Measurements from ENCODE around the gene ESPL1. TPM values are rescaled to one million over a fixed set of nuclear protein-coding genes. Genes with fewer than 3 reads are reported as not detected.

The ESPL1 gene
- total RNA-seq, 1 experiment from 2014 or later: 61.4 TPM

GRCh38 chr12:53336181-53336681 is 68.1 kb downstream of the ESPL1 start, which contains the start of gene SP7:
SP7 (minus strand) TSS chr12:53336354; CDS start chr12:53335646, 708 bp downstream.
- no peak within 1 kb of the TSS for H3K27ac Mint-ChIP-seq
- H3K4me3 Mint-ChIP-seq: no peak within 1 kb of the TSS
- ChIA-PET POLR2A (interaction anchor here (0.5 to 1.7 kb wide), 2 partner anchors 9 to 55 kb away, joined by 6 read pairs; no protein-coding TSS in a partner anchor), CTCF (interaction anchor here (1.3 to 2.5 kb wide), 4 partner anchors 9 to 16 kb away, joined by 6 to 20 read pairs (median 18); partner anchors contain the start of gene AAAS)
- ATAC-seq (peak; percentile 21), DNase-seq (ENCODE audit: low spot score) (no peak)
- TF ChIP-seq ZNF219 (CRISPR knock-in tag; IDR thresholded peaks at IDR 0.05; ENCODE audit: borderline replicate concordance) (no peak), TEAD1 (CRISPR knock-in tag; IDR thresholded peaks at IDR 0.05) (no peak), NR2C2 (CRISPR knock-in tag; IDR thresholded peaks at IDR 0.05) (no peak), ZNF232 (CRISPR knock-in tag; IDR thresholded peaks at IDR 0.05) (no peak)
- TF ChIP-seq, protein P1, sequence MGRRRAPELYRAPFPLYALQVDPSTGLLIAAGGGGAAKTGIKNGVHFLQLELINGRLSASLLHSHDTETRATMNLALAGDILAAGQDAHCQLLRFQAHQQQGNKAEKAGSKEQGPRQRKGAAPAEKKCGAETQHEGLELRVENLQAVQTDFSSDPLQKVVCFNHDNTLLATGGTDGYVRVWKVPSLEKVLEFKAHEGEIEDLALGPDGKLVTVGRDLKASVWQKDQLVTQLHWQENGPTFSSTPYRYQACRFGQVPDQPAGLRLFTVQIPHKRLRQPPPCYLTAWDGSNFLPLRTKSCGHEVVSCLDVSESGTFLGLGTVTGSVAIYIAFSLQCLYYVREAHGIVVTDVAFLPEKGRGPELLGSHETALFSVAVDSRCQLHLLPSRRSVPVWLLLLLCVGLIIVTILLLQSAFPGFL (CRISPR knock-in tag; IDR thresholded peaks at IDR 0.05; ENCODE audit: borderline replicate concordance): no peak
- peaks cover 41% of the 10 kb centered on the region for H3K27me3 Mint-ChIP-seq (ENCODE audit: low read depth)
- no peaks in the 10 kb centered on the region for H3K36me3 Mint-ChIP-seq
- no peaks in the 10 kb centered on the region for H3K9me3 Mint-ChIP-seq
- H3K4me1 Mint-ChIP-seq: peaks cover 15% of the 10 kb centered on the region

DNA sequence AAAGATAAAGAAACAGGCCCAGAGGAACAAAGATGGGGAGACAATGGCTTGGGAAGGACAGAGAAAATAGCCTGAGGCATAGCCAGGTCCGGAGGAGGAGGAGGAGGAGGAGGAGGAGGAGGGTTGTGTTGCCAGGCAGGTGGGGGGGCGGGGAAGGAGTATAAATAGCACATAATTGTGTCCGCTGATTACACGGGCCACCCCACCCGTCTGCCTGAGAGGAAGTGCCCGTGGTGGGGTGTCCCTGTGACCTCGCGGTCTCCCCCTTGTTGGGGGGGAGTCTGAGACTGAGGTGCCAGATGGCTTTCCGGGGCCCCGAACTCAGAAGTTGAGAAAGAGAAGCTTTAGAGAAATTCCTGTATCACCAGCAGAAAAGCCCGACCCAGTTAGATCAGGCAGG is 69.9 kb downstream of the ESPL1 start:
- Mint-ChIP-seq H3K27ac (no peak overlapping the region), H3K27me3 (ENCODE audit: low read depth) (peaks cover 46% of the 10 kb centered on the region), H3K9me3 (no peaks in the 10 kb centered on the region), H3K4me3 (no peak overlapping the region), H3K4me1 (peaks cover 15% of the 10 kb centered on the region), H3K36me3 (no peaks in the 10 kb centered on the region)
- TF ChIP-seq EMX1 (CRISPR knock-in tag; IDR thresholded peaks at IDR 0.05): no peak
- no peak for DNase-seq (ENCODE audit: low spot score)
- no peak for ATAC-seq
- POLR2A ChIA-PET: no interaction called here
- CTCF ChIA-PET: interaction anchor here (1.2 to 1.4 kb wide), 2 partner anchors 17 kb away, joined by 5 to 6 read pairs; partner anchors contain the start of gene AAAS

DNA sequence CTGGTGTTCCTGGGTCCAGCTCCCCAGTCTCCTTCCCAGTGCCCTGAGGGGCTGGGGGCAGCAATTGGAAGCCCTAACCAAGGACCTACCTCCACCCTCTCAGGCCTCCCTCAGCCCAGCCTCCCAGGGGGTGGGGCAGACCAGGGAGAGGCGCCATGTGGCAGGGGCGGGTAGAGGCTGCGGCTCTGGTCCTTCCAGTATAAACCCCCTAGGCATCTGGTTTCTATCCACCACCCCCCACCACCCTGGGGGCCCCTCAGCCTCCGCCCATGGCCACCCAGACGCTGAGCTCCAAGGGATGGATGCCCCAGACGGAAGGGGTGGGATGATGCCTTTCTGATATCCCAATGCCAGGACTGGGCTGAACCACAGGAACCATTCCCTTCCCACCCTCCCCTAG is 70.8 kb downstream of the ESPL1 start:
- ATAC-seq (no peak), DNase-seq (ENCODE audit: low spot score) (no peak)
- no peak overlapping the region for H3K4me3 Mint-ChIP-seq
- ChIA-PET CTCF (interaction anchor here (0.6 to 1.4 kb wide), 3 partner anchors 9 to 18 kb away, joined by 3 to 5 read pairs (median 4); partner anchors contain the start of gene AAAS), POLR2A (interaction anchor here (0.6 kb wide), 1 partner anchor 82 kb away, joined by 4 read pairs; no protein-coding TSS in a partner anchor)
- no peaks in the 10 kb centered on the region for H3K9me3 Mint-ChIP-seq
- H3K27me3 Mint-ChIP-seq (ENCODE audit: low read depth): peaks cover 48% of the 10 kb centered on the region
- TF ChIP-seq, protein P2, sequence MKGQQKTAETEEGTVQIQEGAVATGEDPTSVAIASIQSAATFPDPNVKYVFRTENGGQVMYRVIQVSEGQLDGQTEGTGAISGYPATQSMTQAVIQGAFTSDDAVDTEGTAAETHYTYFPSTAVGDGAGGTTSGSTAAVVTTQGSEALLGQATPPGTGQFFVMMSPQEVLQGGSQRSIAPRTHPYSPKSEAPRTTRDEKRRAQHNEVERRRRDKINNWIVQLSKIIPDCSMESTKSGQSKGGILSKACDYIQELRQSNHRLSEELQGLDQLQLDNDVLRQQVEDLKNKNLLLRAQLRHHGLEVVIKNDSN (CRISPR knock-in tag; IDR thresholded peaks at IDR 0.05): no peak
- TF ChIP-seq ATF6 (CRISPR knock-in tag; IDR thresholded peaks at IDR 0.05) (no peak), SP1 (CRISPR knock-in tag; conservative IDR thresholded peaks at IDR 0.05) (no peak), HMGXB4 (CRISPR knock-in tag; IDR thresholded peaks at IDR 0.05) (no peak)
- no peak overlapping the region for H3K27ac Mint-ChIP-seq
- peaks cover 18% of the 10 kb centered on the region for H3K4me1 Mint-ChIP-seq
- H3K36me3 Mint-ChIP-seq: no peaks in the 10 kb centered on the region

DNA sequence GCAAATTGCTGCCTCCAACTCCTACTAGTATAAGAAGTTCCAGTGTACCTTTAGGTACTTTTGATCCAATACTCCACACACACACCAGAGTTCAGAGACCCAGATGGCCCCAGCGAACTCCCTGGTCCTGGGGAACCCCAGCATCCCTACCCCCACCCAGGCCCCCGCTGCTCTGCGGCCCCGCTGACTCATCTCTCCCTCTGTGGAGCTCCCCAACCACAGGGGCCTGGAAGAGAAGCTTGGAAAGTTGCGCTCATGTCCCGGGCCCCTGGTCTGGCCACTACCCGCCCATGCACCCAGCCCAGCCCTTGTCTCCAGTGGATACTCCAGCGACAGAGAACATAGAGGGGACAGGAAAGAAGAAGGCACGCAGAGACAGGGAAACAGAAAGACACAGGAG is 72.3 kb downstream of the ESPL1 start:
- H3K27me3 Mint-ChIP-seq (ENCODE audit: low read depth): peaks cover 52% of the 10 kb centered on the region

More for the DNA sequence above, 72.3 kb downstream of the ESPL1 start:
- POLR2A ChIA-PET: no interaction called here
- ATAC-seq (no peak), DNase-seq (ENCODE audit: low spot score) (no peak)
- Mint-ChIP-seq H3K27ac (no peak overlapping the region), H3K4me3 (no peak overlapping the region), H3K36me3 (no peaks in the 10 kb centered on the region), H3K9me3 (no peaks in the 10 kb centered on the region), H3K4me1 (peaks cover 19% of the 10 kb centered on the region)
- TF ChIP-seq IRF2 (CRISPR knock-in tag; IDR thresholded peaks at IDR 0.05; ENCODE audit: borderline replicate concordance, low read depth) (no peak), ZNF219 (CRISPR knock-in tag; IDR thresholded peaks at IDR 0.05; ENCODE audit: borderline replicate concordance) (no peak), ZNF281 (CRISPR knock-in tag; IDR thresholded peaks at IDR 0.05) (no peak)
- TF ChIP-seq, protein P3, sequence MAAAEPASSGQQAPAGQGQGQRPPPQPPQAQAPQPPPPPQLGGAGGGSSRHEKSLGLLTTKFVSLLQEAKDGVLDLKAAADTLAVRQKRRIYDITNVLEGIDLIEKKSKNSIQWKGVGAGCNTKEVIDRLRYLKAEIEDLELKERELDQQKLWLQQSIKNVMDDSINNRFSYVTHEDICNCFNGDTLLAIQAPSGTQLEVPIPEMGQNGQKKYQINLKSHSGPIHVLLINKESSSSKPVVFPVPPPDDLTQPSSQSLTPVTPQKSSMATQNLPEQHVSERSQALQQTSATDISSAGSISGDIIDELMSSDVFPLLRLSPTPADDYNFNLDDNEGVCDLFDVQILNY (CRISPR knock-in tag; IDR thresholded peaks at IDR 0.05): no peak
- CTCF ChIA-PET: interaction anchor here (0.8 to 2.7 kb wide), 3 partner anchors 12 to 19 kb away, joined by 4 to 10 read pairs (median 6); partner anchors contain the start of gene AAAS

All from WTC11 (cell line).